Peyer's patch (tissue), 4 donors: ENCODE measurements around the gene TTLL5.

ENCODE experiments used
- CTCF ChIP-seq, 6 experiments: fragments of 450-650 bp in 4 of 6; fragments of 200-600 bp in 2 of 6; sonication (generic) in 1 of 6; IDR thresholded peaks; one replicate each; pipeline ENCODE4 v1.5.1; 2017 to 2019; ENCODE audit warnings: antibody characterized with exemption in 6 of 6, mild to moderate bottlenecking in 3 of 6, moderate library complexity in 1 of 6
- POLR2A ChIP-seq, 2 donors: fragments of 450-650 bp; IDR thresholded peaks; one replicate each; pipeline ENCODE4 v1.5.1; 2017; ENCODE audit warnings: antibody characterized with exemption in 2 of 2, mild to moderate bottlenecking in 2 of 2, moderate library complexity in 2 of 2

DNA sequence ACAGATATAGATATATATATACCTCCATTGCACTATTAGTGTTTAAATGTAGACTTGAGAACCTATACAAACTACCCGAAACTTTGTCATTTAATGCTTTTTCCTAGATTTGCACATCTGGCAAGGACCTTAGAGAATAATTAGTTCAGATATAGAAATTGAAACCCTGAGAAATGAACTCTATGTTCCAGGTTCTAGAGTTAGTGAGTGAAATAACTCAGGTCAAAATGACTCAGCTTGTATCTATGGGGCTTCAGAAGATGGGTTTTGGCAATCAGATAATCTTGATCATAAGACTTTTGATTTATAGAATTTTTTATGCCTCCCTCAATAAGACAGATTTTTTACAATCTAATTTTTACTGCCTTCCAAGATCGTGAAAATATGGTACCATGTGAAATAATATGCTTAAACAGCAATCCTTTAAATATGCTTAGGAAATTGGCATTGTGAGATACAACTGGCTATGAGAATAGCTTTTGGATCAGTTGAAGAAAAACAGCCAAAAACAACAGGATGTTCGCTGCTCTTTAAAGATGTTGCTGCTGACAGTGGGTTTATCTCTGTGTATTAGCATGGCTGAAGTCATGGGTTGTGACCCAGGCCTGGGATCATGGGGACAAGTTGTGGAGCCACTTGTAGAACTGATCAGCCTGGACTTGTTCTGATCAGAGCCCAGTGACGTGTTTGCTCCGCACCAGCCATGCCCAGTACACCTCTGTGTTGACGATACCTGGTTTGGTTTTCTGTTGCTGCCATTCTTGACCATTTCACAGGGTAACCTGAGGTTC is 63.6 kb downstream of the TTLL5 start:
- TF ChIP-seq POLR2A (IDR thresholded peaks at IDR 0.05) (no peak), CTCF (IDR thresholded peaks at IDR 0.05) (no peak)
